Esophagus squamous epithelium (tissue), 5 donors: Measurements from ENCODE around the gene FCHSD2. TPM values are rescaled to one million over a fixed set of nuclear protein-coding genes. Genes with fewer than 3 reads are reported as not detected.
"Not testable (repeated sequence)": the region's sequence is repeated elsewhere in the genome, so short reads cannot be mapped to it uniquely, and the experiment has no call there.

Source experiments
- DNase-seq: peaks from one replicate; lab custom pipeline; 2025; lab: John Stamatoyannopoulos, UW
- H3K27ac ChIP-seq, 4 donors: fragments of 200-600 bp; sonication (generic); one replicate each; pipeline ENCODE4 v1.5.1; 2016 to 2019; ENCODE audit warnings: mild to moderate bottlenecking in 1 of 4
- H3K27me3 ChIP-seq, 4 donors: fragments of 200-600 bp; sonication (generic); 1 replicate in 3 of 4; 2 replicates in 1 of 4; pipeline versions ENCODE4 v1.5.1 to v1.6.0; 2017 to 2021; ENCODE audit warnings: antibody characterized with exemption in 1 of 4
- H3K36me3 ChIP-seq, 3 donors: fragments of 200-600 bp; sonication (generic); one replicate each; pipeline ENCODE4 v1.5.1; 2016 to 2019
- H3K4me1 ChIP-seq, 3 donors: fragments of 200-600 bp; sonication (generic); one replicate each; pipeline ENCODE4 v1.5.1; 2017 to 2019
- H3K4me3 ChIP-seq, 4 donors: fragments of 200-600 bp; sonication (generic); 1 replicate in 3 of 4; 2 replicates in 1 of 4; pipeline ENCODE4 v1.5.1; 2016 to 2019; ENCODE audit warnings: mild to moderate bottlenecking in 2 of 4, moderate library complexity in 1 of 4
- H3K9me3 ChIP-seq, 3 donors: fragments of 200-600 bp; sonication (generic); one replicate each; pipeline ENCODE4 v1.5.1; 2016 to 2019
- CTCF ChIP-seq, 6 experiments: fragments of 450-650 bp in 4 of 6; fragments of 200-600 bp in 2 of 6; sonication (generic) in 2 of 6; IDR thresholded peaks; one replicate each; pipeline ENCODE4 v1.5.1; 2016 to 2019; ENCODE audit warnings: antibody characterized with exemption in 6 of 6, mild to moderate bottlenecking in 4 of 6, moderate library complexity in 4 of 6
- POLR2A ChIP-seq, 4 donors: fragments of 450-650 bp; IDR thresholded peaks; one replicate each; pipeline ENCODE4 v1.6.1; 2017; ENCODE audit warnings: antibody characterized with exemption in 4 of 4, mild to moderate bottlenecking in 4 of 4, moderate library complexity in 3 of 4
- WGBS, 2 donors: methylation state at CpG; one replicate each; pipeline ENCODE4 v1.1.5; 2018; 5-methylcytosine and 5-hydroxymethylcytosine counted together
- intact Hi-C: fragments of 100-400 bp; cut with DNase I; formaldehyde crosslinking; loops from one replicate; pipeline ENCODE4 v1.15.0; 2022
- total RNA-seq, 4 donors: library from RNA; depleted of rRNA; stranded (reverse); fragments of >200 nt; gene quantifications; one replicate each; pipeline ENCODE4 v1.1.0, GENCODE V29; 2016
- donor health status: DM: yes; HTN: yes; CAD: no.

The FCHSD2 gene
- total RNA-seq, 4 donors from 2014 or later: 4.1 to 12.8 (median 6.8) TPM

- H3K4me1 ChIP-seq: peaks cover 4 to 24% (median 5%) of the 10 kb centered on the region in 3 donors
Observed at GRCh38 chr11:72860010-72860409, 282.1 kb downstream of the FCHSD2 start.

GRCh38 chr11:72859126-72859525 lies 283.0 kb downstream of the FCHSD2 start:
- WGBS, 2 donors: 83 to 91% methylated on average over 3 of the region's 3 CpGs
- H3K4me3 ChIP-seq: no peak overlapping the region
- H3K27me3 ChIP-seq: no peaks in the 10 kb centered on the region
- H3K27ac ChIP-seq: no peak overlapping the region
- peaks cover 4 to 15% (median 5%) of the 10 kb centered on the region in 3 donors for H3K4me1 ChIP-seq
- no peak for DNase-seq
- no peaks in the 10 kb centered on the region for H3K36me3 ChIP-seq
- TF ChIP-seq POLR2A (IDR thresholded peaks at IDR 0.05) (no peak), CTCF (IDR thresholded peaks at IDR 0.05) (no peak)
- H3K9me3 ChIP-seq: no peaks in the 10 kb centered on the region
- intact Hi-C loops: no loop called here

More at GRCh38 chr11:72860010-72860409, 282.1 kb downstream of the FCHSD2 start:
- intact Hi-C loops: no loop called here
- H3K4me3 ChIP-seq: no peak overlapping the region
- no peaks in the 10 kb centered on the region for H3K9me3 ChIP-seq
- no peak overlapping the region for H3K27ac ChIP-seq
- H3K36me3 ChIP-seq: no peaks in the 10 kb centered on the region
- 86 to 92% methylated on average over 3 to 4 of the region's 4 CpGs for WGBS, 2 donors
- DNase-seq: no peak
- TF ChIP-seq POLR2A (IDR thresholded peaks at IDR 0.05) (no peak), CTCF (IDR thresholded peaks at IDR 0.05) (no peak)
- no peaks in the 10 kb centered on the region for H3K27me3 ChIP-seq

- H3K27ac ChIP-seq, intact Hi-C loops, H3K36me3 ChIP-seq, H3K4me3 ChIP-seq, H3K9me3 ChIP-seq, H3K27me3 ChIP-seq, DNase-seq: not testable (repeated sequence)
- 96 to 100% methylated on average over 2 of the region's 2 CpGs for WGBS, 2 donors
- peaks cover 4 to 13% (median 5%) of the 10 kb centered on the region in 3 donors for H3K4me1 ChIP-seq
Observed at GRCh38 chr11:72858267-72858666, 283.9 kb downstream of the FCHSD2 start.

GRCh38 chr11:72856551-72857345 lies 285.4 kb downstream of the FCHSD2 start:
- DNase-seq: no peak
- WGBS, 2 donors: 11 to 20% methylated on average over 3 of the region's 3 CpGs
- intact Hi-C loops: no loop called here
- no peak overlapping the region for H3K4me3 ChIP-seq
- TF ChIP-seq CTCF (IDR thresholded peaks at IDR 0.05): no peak
- no peak for TF ChIP-seq POLR2A (IDR thresholded peaks at IDR 0.05)
- H3K36me3 ChIP-seq: no peaks in the 10 kb centered on the region
- no peaks in the 10 kb centered on the region for H3K27me3 ChIP-seq
- no peaks in the 10 kb centered on the region for H3K9me3 ChIP-seq
- H3K27ac ChIP-seq: peak overlapping the region in 2 of 4 donors; percentile 0 to 15
- peaks cover 4 to 13% (median 5%) of the 10 kb centered on the region in 3 donors for H3K4me1 ChIP-seq

- peaks cover 4 to 13% (median 5%) of the 10 kb centered on the region in 3 donors for H3K4me1 ChIP-seq
- peak overlapping the region in 1 of 4 donors; percentile 15 for H3K27ac ChIP-seq
- DNase-seq: no peak
- 68 to 84% methylated on average over 3 of the region's 3 CpGs for WGBS, 2 donors
- TF ChIP-seq CTCF (IDR thresholded peaks at IDR 0.05): no peak
- TF ChIP-seq POLR2A (IDR thresholded peaks at IDR 0.05): no peak
- H3K9me3 ChIP-seq: no peaks in the 10 kb centered on the region
- no peaks in the 10 kb centered on the region for H3K27me3 ChIP-seq
- intact Hi-C loops: no loop called here
- no peaks in the 10 kb centered on the region for H3K36me3 ChIP-seq
- H3K4me3 ChIP-seq: no peak overlapping the region
Observed at GRCh38 chr11:72856065-72856464, 286.1 kb downstream of the FCHSD2 start.
